ENCODE measurements around the gene SFMBT1.

DNA sequence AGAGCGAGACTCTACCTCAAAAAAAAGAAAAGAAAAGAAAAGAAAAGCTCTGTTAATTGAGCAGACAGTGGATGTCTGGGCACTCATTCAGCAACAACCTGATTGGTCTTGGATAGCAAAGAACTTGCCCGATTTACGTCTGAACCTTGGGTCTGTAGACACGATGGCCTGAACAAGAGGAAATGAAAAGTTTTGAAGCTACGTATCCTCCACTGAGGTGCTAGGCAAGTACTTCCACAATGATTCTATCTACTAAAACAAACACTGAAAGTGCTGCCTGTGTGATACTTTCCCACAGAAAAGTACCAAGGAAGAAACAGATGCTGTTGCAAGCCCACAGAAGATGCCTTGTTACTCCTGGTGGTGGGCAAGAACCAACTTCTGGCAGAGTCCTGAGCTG, 189.2 kb downstream of the SFMBT1 start:
- TF ChIP-seq, protein P1, sequence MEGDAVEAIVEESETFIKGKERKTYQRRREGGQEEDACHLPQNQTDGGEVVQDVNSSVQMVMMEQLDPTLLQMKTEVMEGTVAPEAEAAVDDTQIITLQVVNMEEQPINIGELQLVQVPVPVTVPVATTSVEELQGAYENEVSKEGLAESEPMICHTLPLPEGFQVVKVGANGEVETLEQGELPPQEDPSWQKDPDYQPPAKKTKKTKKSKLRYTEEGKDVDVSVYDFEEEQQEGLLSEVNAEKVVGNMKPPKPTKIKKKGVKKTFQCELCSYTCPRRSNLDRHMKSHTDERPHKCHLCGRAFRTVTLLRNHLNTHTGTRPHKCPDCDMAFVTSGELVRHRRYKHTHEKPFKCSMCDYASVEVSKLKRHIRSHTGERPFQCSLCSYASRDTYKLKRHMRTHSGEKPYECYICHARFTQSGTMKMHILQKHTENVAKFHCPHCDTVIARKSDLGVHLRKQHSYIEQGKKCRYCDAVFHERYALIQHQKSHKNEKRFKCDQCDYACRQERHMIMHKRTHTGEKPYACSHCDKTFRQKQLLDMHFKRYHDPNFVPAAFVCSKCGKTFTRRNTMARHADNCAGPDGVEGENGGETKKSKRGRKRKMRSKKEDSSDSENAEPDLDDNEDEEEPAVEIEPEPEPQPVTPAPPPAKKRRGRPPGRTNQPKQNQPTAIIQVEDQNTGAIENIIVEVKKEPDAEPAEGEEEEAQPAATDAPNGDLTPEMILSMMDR (IDR thresholded peaks at IDR 0.05), result no peak
- TF ChIP-seq POLR2A (IDR thresholded peaks at IDR 0.05), result no peak

Measured in Peyer's patch (tissue), 4 donors.